ENCODE measurements around the gene C19orf85. TPM values are rescaled to one million over a fixed set of nuclear protein-coding genes. Genes with fewer than 3 reads are reported as not detected.

C19orf85 gene
- total RNA-seq, 2 experiments from 2014 or later, result not detected

DNA sequence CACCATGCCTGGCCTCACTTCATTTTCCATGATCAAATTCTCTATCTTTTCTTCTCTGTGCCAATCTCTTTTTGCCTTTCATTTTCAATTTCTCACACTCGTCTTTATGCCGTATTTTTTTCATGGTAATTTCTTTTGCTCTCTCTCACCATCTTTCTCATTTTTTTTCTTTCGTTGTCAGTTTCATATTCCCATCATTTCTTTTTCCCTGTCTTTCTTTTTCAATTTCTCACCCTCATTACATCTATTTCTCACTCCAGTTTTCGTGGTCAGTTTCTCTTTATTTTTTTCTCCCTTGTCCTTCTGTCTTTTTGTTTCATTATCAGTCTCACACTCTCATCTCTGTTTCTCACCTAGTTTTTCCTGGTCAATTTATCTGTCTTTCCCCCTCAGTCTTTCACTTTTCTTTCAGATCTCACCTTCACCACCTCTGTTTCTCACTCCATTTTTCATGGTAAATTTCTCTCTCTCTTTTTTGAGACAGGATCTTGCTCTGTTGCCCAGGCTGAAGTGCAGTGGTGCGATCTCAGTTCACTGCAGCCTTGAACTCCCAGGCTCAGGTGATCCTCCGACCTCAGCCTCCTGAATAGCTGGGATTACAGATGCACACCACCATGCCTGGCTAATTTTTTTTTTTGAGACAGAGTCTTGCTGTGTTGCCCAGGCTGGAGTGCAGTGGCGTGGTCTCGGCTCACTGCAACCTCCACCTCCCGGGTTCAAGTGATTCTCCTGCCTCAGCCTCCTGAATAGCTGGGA, 37.8 kb upstream of the C19orf85 start:
- no peaks in the 10 kb centered on the region for H3K9me3 ChIP-seq (ENCODE audit: control insufficient read depth in 1 of 2, insufficient read depth in 1 of 2, low read length in 2 of 2)
- no peaks in the 10 kb centered on the region for H3K9me3 Mint-ChIP-seq
- intact Hi-C loops (cut with DNase I, micrococcal nuclease), result loop anchor here (5.0 to 10.0 kb wide), 4 partner anchors 198 to 848 kb away; no protein-coding TSS in a partner anchor
- no peaks in the 10 kb centered on the region for H3K36me3 ChIP-seq (ENCODE audit: insufficient read depth, low read length)
- H3K4me1 ChIP-seq (ENCODE audit: insufficient read depth, low read length), result peaks cover 13% of the 10 kb centered on the region
- no peak for ATAC-seq (ENCODE audit: poor library complexity)
- H3K36me3 Mint-ChIP-seq (ENCODE audit: low read depth), result no peaks in the 10 kb centered on the region
- H3K4me3 Mint-ChIP-seq, result no peak overlapping the region
- H3K27ac Mint-ChIP-seq, result no peak overlapping the region
- ChIA-PET POLR2A (no interaction called here), CTCF (no interaction called here)
- no peaks in the 10 kb centered on the region for H3K27me3 Mint-ChIP-seq
- H3K27ac ChIP-seq (ENCODE audit: low read depth in 1 of 2, low read length in 2 of 2), result no peak overlapping the region
- TF ChIP-seq, protein P1, sequence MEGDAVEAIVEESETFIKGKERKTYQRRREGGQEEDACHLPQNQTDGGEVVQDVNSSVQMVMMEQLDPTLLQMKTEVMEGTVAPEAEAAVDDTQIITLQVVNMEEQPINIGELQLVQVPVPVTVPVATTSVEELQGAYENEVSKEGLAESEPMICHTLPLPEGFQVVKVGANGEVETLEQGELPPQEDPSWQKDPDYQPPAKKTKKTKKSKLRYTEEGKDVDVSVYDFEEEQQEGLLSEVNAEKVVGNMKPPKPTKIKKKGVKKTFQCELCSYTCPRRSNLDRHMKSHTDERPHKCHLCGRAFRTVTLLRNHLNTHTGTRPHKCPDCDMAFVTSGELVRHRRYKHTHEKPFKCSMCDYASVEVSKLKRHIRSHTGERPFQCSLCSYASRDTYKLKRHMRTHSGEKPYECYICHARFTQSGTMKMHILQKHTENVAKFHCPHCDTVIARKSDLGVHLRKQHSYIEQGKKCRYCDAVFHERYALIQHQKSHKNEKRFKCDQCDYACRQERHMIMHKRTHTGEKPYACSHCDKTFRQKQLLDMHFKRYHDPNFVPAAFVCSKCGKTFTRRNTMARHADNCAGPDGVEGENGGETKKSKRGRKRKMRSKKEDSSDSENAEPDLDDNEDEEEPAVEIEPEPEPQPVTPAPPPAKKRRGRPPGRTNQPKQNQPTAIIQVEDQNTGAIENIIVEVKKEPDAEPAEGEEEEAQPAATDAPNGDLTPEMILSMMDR (IDR thresholded peaks at IDR 0.05), result no peak
- H3K4me3 ChIP-seq (ENCODE audit: low read length), result no peak overlapping the region
- H3K4me1 Mint-ChIP-seq (ENCODE audit: low read depth), result peaks cover 12% of the 10 kb centered on the region
- no peak for DNase-seq
- no peaks in the 10 kb centered on the region for H3K27me3 ChIP-seq (ENCODE audit: control insufficient read depth in 1 of 2, insufficient read depth in 2 of 2, low read length in 2 of 2)

DNA sequence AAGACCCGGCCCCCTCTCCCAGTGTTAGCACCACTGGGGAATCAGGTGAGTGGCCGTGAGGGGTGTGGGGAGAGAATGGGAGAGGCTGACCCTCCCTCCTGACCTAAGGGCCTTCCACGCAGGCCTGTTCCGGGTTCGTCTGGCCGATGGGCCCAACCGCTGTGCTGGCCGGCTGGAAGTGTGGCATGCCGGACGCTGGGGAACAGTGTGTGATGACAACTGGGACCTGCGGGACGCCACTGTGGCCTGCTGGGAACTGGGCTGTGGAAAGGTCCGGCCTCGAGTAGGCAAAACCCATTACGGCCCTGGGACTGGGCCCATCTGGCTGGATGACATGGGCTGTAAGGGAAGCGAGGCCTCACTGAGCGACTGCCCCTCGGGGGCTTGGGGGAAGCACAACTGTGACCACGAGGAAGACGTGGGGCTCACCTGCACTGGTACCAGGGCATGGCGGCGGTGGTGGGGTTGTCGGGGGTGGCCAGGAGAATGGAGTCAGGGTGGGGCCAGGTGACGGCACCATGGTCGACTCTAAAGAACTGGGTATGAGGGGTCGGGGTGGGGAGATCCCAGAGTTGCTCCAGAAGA, 35.9 kb upstream of the C19orf85 start:
- TF ChIP-seq, protein P1 (IDR thresholded peaks at IDR 0.05), result no peak
- ATAC-seq (ENCODE audit: poor library complexity), result no peak
- Mint-ChIP-seq H3K4me1 (ENCODE audit: low read depth) (peaks cover 12% of the 10 kb centered on the region), H3K27me3 (no peaks in the 10 kb centered on the region), H3K9me3 (no peaks in the 10 kb centered on the region), H3K27ac (no peak overlapping the region), H3K36me3 (ENCODE audit: low read depth) (no peaks in the 10 kb centered on the region), H3K4me3 (no peak overlapping the region)
- CTCF ChIA-PET, result no interaction called here
- H3K36me3 ChIP-seq (ENCODE audit: insufficient read depth, low read length), result no peaks in the 10 kb centered on the region
- H3K9me3 ChIP-seq (ENCODE audit: control insufficient read depth in 1 of 2, insufficient read depth in 1 of 2, low read length in 2 of 2), result no peaks in the 10 kb centered on the region
- intact Hi-C loops (cut with DNase I, micrococcal nuclease), result loop anchor here (5.0 to 10.0 kb wide), 4 partner anchors 196 to 846 kb away; no protein-coding TSS in a partner anchor
- POLR2A ChIA-PET, result no interaction called here
- DNase-seq, result peak in 1 of 14 experiments; percentile 22
- H3K4me1 ChIP-seq (ENCODE audit: insufficient read depth, low read length), result peaks cover 13% of the 10 kb centered on the region
- H3K4me3 ChIP-seq (ENCODE audit: low read length), result no peak overlapping the region
- H3K27ac ChIP-seq (ENCODE audit: low read depth in 1 of 2, low read length in 2 of 2), result no peak overlapping the region
- no peaks in the 10 kb centered on the region for H3K27me3 ChIP-seq (ENCODE audit: control insufficient read depth in 1 of 2, insufficient read depth in 2 of 2, low read length in 2 of 2)

DNA sequence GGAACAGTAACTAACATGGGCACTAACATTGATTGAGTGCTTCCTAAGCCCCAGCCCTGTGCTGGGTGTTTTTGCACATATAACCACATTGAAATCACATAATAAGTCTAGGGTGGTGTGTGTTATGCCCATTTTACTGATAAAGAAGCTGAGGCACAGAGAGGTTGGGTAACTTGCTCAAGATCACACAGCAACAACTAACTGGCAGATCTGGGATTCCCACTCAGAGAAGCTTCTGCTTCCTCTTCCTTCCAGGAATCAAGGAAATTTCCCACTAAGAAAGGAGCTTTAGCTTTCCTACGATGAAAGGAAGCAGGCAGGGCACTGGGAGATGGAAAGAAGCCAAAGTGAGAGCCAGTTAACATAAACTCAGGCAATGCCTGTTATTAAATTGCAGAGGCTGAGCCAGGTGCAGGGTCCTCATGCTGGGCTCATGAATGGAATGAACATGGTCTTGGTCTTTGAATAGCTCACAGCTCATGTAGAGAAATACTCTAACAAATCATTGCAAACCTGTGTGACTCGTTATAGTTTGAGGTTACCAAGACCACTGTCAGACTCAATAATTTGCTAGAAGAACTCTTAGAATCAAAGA, 33.8 kb upstream of the C19orf85 start:
- TF ChIP-seq, protein P1 (IDR thresholded peaks at IDR 0.05), result no peak
- H3K9me3 ChIP-seq (ENCODE audit: control insufficient read depth in 1 of 2, insufficient read depth in 1 of 2, low read length in 2 of 2), result no peaks in the 10 kb centered on the region
- ChIA-PET CTCF (interaction anchor here (0.8 kb wide), 1 partner anchor 30 kb away, joined by 5 read pairs; no protein-coding TSS in a partner anchor), POLR2A (interaction anchor here (0.6 kb wide), 1 partner anchor 90 kb away, joined by 4 read pairs; no protein-coding TSS in a partner anchor)
- Mint-ChIP-seq H3K4me1 (ENCODE audit: low read depth) (peaks cover 3% of the 10 kb centered on the region), H3K9me3 (no peaks in the 10 kb centered on the region), H3K27ac (no peak overlapping the region), H3K4me3 (no peak overlapping the region), H3K27me3 (no peaks in the 10 kb centered on the region), H3K36me3 (ENCODE audit: low read depth) (no peaks in the 10 kb centered on the region)
- DNase-seq (no peak), ATAC-seq (ENCODE audit: poor library complexity) (no peak)
- no peaks in the 10 kb centered on the region for H3K27me3 ChIP-seq (ENCODE audit: control insufficient read depth in 1 of 2, insufficient read depth in 2 of 2, low read length in 2 of 2)
- no peaks in the 10 kb centered on the region for H3K36me3 ChIP-seq (ENCODE audit: insufficient read depth, low read length)
- H3K27ac ChIP-seq (ENCODE audit: low read depth in 1 of 2, low read length in 2 of 2), result no peak overlapping the region
- peaks cover 8% of the 10 kb centered on the region for H3K4me1 ChIP-seq (ENCODE audit: insufficient read depth, low read length)
- intact Hi-C loops (cut with DNase I, micrococcal nuclease), result no loop called here
- H3K4me3 ChIP-seq (ENCODE audit: low read length), result no peak overlapping the region
